ENCODE results near the gene USP3.
"Not testable (repeated sequence)": the region's sequence is repeated elsewhere in the genome, so short reads cannot be mapped to it uniquely, and the experiment has no call there.

Gene USP3

DNA sequence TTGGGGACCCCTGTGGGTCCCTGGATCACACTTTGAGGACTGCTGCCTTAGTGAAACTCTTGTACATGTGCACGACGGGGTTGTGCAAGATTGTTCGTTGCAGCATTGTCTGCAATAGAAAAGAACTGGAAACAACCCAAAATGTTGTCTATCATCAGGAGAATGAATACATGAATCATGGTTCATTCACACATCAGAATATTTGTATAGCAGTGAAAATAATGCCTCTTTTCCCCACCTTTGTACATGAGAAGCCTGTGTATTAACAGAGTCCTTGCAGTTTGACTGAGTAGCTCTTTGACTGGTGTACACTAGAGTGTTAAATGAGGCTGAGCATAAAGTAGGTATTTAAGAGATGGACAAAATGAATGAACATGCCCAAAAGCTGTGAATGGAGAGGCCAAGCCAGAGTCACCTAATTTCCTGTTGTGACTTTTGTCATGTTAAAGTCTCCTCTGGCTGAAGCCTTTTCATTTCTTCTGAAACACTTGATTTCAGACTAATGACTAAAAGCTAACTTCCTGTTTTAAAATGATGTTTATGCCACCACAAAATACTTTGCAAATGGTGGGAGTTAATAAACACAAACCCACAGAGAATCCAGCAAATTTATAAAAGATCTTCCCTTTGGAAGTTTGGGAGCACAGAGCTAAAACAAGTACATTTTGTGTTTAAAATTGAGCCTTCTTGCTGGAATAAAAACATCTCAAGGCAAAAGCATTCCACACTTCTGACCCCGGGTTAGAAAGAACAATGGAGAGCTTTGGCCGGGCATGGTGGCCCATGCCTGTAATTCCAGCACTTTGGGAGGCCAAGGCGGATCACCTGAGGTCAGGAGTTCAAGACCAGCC, 20.6 kb upstream of the USP3 start:
- in situ Hi-C loops (cut with MboI; ENCODE audit: low sequenced_read_pairs) = no loop called here
- no peak overlapping the region for H3K4me3 ChIP-seq
- DNase-seq (ENCODE audit: low spot score in 2 of 2) = peak; percentile 55 to 95
- H3K9me3 ChIP-seq = no peaks in the 10 kb centered on the region
- H3K27me3 ChIP-seq (ENCODE audit: low read depth) = no peaks in the 10 kb centered on the region
- H3K36me3 ChIP-seq (replicated peaks) = no peaks in the 10 kb centered on the region
- H3K4me1 ChIP-seq = peaks cover 20% of the 10 kb centered on the region

DNA sequence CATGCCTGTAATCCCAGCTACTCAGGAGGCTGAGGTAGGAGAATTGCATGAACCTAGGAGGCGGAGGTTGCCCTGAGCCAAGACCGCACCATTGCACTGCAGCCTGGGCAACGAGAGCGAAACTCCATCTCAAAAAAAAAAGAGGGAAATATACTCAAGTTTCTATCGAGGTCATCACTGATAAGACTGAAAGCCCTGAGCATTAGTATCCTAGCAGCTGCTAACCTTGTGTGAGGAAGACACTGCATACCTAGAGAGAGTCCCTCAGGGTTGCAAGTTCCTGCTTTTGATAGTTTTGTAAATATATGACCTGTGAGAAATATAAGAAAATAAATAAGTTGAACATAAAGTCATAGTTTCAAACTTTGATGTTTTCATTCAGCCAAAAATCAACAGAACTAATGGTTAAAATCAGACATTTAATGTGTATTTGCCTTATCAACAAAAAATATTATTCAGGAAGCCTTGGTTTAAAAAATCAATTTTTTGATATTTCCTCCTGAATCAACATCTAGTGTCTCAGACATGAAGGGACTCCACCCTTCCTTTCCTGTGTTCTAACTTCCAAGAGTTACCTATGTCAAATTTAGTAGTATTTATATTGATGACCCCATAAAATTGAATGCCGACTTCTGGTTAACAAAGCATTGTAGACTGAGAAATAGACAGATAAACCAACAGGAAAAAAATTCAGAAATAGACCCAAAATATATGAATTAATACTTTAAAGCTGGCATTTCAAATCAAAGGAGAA, 19.8 kb upstream of the USP3 start:
- no peaks in the 10 kb centered on the region for H3K36me3 ChIP-seq (replicated peaks)
- no peak overlapping the region for H3K4me3 ChIP-seq
- peaks cover 20% of the 10 kb centered on the region for H3K4me1 ChIP-seq
- no peak for DNase-seq (ENCODE audit: low spot score in 2 of 2)
- no peaks in the 10 kb centered on the region for H3K27me3 ChIP-seq (ENCODE audit: low read depth)
- H3K9me3 ChIP-seq = no peaks in the 10 kb centered on the region
- in situ Hi-C loops (cut with MboI; ENCODE audit: low sequenced_read_pairs) = no loop called here

DNA sequence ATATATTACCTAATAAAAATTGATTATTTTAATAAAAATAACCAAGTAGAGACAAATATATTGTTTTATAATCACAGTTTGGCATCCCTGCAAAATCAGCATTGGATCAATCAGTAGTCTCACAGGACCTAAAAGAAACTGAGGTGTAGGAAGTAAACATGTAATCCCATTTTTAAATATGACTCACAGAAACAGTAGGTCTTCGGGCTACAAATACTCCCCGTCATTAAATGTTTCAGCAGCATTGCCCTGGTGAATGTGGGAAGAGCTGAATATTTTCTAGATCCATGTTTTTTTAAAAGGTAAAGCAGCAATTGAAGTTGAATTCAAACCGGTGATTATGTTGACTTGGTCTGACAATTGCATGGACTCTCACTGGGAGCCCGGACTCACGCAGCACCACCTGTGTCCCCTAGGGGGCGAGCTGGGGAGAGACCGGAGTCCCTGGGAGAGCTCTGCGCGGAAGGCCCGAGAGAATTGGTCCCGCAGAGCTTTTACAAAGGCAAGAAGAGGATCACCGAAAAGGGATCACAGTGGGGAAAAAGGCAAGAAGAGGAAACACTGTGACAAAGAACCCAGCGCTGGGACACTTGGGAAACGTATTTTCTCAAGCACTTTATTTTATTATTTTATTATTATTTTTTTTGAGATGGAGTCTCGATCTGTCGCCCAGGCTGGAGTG, 17.2 kb upstream of the USP3 start:
- DNase-seq (ENCODE audit: low spot score in 2 of 2) = peak; percentile 90 to 98
- peaks cover 10% of the 10 kb centered on the region for H3K27me3 ChIP-seq (ENCODE audit: low read depth)
- in situ Hi-C loops (cut with MboI; ENCODE audit: low sequenced_read_pairs) = no loop called here
- H3K36me3 ChIP-seq (replicated peaks) = no peaks in the 10 kb centered on the region
- H3K4me1 ChIP-seq = peaks cover 20% of the 10 kb centered on the region
- H3K9me3 ChIP-seq = no peaks in the 10 kb centered on the region
- no peak overlapping the region for H3K4me3 ChIP-seq

- Histone ChIP-seq H3K27me3 (ENCODE audit: low read depth) (peaks cover 13% of the 10 kb centered on the region), H3K4me1 (peaks cover 22% of the 10 kb centered on the region)
- H3K36me3 ChIP-seq (replicated peaks); H3K9me3 ChIP-seq; H3K4me3 ChIP-seq; in situ Hi-C loops (cut with MboI; ENCODE audit: low sequenced_read_pairs): not testable (repeated sequence)
- DNase-seq (ENCODE audit: low spot score in 2 of 2) = peak in 1 of 2 experiments; percentile 7
These were observed 16.5 kb upstream of the USP3 start for GRCh38 chr15:63487758-63488397.

DNA sequence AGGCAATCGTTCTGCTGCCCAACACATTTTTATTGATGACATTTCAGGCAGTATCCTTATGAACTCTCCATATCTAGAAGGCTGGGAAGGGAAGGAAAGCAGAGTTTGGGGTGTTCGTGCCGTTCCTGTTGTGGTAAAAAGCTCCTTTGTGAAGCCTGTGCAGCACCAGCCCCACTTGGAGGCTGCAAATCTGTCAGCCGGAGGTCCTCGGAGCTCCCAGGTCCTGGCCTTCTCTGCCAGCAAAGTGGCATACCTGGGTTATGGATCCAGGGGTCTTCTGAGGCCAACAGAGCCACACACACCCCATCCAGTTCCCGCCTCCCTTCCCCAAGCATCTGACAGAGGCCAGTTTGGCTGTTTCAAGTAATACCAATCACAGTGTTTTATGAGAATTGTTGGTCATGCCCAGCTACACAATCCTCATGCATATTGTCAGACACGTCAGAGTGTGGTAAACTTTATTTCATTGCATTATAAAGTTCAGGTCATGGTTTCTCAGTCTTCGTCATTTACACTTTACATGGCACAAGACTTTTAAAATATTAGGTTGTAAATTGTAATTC, 15.9 kb upstream of the USP3 start:
- in situ Hi-C loops (cut with MboI; ENCODE audit: low sequenced_read_pairs) = no loop called here
- peaks cover 17% of the 10 kb centered on the region for H3K27me3 ChIP-seq (ENCODE audit: low read depth)
- peak in 1 of 2 experiments; percentile 9 for DNase-seq (ENCODE audit: low spot score in 2 of 2)
- no peaks in the 10 kb centered on the region for H3K9me3 ChIP-seq
- H3K4me3 ChIP-seq = no peak overlapping the region
- H3K36me3 ChIP-seq (replicated peaks) = no peaks in the 10 kb centered on the region
- H3K4me1 ChIP-seq = peaks cover 16% of the 10 kb centered on the region

DNA sequence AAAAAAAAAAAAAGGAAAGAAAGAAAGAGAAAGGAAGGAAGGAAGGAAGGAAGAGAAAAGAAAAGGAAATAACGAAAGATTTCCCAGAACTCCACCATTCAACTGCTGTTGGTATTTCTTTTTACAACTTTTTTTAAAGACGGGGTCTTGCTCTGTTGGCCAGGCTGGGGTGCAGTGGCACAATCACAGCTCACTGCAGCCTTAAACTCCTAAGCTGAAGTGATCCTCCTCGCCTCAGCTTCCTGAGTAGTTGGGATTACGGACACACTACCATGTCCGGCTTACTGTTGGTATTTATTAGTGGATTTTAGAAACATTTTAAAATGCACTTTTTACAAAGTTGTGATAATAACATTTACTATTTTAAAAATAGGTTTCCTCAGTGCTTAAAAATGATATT, 15.0 kb upstream of the USP3 start:
- in situ Hi-C loops (cut with MboI; ENCODE audit: low sequenced_read_pairs) = no loop called here
- H3K36me3 ChIP-seq (replicated peaks) = no peaks in the 10 kb centered on the region
- H3K4me1 ChIP-seq = peaks cover 9% of the 10 kb centered on the region
- no peaks in the 10 kb centered on the region for H3K9me3 ChIP-seq
- peaks cover 22% of the 10 kb centered on the region for H3K27me3 ChIP-seq (ENCODE audit: low read depth)
- no peak overlapping the region for H3K4me3 ChIP-seq
- DNase-seq (ENCODE audit: low spot score in 2 of 2) = no peak

- Histone ChIP-seq H3K9me3 (no peaks in the 10 kb centered on the region), H3K36me3 (replicated peaks) (no peaks in the 10 kb centered on the region), H3K4me1 (peaks cover 5% of the 10 kb centered on the region), H3K27me3 (ENCODE audit: low read depth) (peaks cover 33% of the 10 kb centered on the region), H3K4me3 (no peak overlapping the region)
- DNase-seq (ENCODE audit: low spot score in 2 of 2) = no peak
- in situ Hi-C loops (cut with MboI; ENCODE audit: low sequenced_read_pairs) = no loop called here
These were observed 13.9 kb upstream of the USP3 start for GRCh38 chr15:63490345-63491034.

DNA sequence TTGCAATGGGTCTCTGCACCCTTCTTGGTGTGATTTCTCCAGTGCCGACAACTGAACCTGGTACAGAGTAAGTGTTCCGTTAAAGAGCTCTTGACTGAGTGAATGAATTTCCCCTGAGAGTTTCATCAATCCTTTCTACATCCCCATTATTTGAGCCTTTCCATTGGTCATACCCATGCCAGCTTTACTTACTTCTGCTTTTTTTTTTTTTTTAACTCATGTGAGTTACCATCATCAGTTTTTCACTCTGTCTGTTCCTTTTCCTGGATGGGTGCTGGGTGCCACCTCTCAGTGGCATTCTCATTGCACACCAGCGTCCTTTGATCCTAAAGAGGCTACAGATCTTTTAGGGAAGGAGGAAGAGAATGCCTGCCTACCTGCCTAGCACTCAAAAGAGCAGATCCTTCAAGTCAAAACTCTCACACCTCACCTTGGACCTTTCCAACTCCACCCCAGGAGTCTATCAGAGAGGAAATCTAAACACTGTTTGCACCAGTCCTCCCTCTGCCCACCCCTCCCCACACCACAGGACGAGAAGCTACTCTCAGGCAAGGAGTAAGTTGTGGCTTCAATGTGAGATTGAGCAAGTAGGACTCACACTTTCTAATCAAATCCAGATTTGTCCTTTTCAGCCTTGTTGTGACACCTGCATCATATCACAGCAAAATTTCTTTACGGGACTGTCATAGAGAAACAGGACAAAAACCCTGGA, 13.1 kb upstream of the USP3 start:
- H3K4me3 ChIP-seq = no peak overlapping the region
- in situ Hi-C loops (cut with MboI; ENCODE audit: low sequenced_read_pairs) = no loop called here
- H3K36me3 ChIP-seq (replicated peaks) = no peaks in the 10 kb centered on the region
- H3K27me3 ChIP-seq (ENCODE audit: low read depth) = peaks cover 41% of the 10 kb centered on the region
- H3K4me1 ChIP-seq = peaks cover 5% of the 10 kb centered on the region
- H3K9me3 ChIP-seq = no peaks in the 10 kb centered on the region
- no peak for DNase-seq (ENCODE audit: low spot score in 2 of 2)

- peaks cover 5% of the 10 kb centered on the region for H3K4me1 ChIP-seq
- no peak overlapping the region for H3K4me3 ChIP-seq
- no peaks in the 10 kb centered on the region for H3K9me3 ChIP-seq
- in situ Hi-C loops (cut with MboI; ENCODE audit: low sequenced_read_pairs) = no loop called here
- DNase-seq (ENCODE audit: low spot score in 2 of 2) = no peak
- peaks cover 48% of the 10 kb centered on the region for H3K27me3 ChIP-seq (ENCODE audit: low read depth)
- no peaks in the 10 kb centered on the region for H3K36me3 ChIP-seq (replicated peaks)
These were observed 12.4 kb upstream of the USP3 start for GRCh38 chr15:63491979-63492378.

DNA sequence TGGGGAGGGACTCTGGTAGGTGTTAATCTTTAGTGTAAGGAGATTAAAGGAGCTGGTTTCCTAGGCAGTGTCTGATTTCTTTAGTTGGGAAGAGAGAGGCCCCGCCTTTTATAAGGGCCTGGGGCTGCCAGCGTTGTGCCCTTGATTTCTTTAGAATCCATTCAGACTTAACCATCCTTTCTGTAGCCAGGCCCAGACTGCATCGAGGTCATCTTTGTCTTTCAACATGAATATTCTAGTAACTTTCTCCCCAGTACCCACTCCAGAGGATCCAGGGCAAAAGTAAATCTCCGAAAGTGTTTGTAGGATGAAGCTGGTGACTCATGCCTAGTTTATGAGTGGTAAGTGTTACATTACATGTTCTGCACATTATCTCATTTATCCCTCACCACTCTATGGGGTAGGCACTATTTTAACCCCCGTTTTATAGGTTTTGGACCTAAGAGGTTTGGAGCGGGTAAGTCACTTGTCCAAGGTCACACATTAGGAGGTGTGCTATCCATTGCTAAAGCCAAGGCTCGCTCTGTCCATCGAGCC, 11.8 kb upstream of the USP3 start:
- Histone ChIP-seq H3K4me3 (no peak overlapping the region), H3K27me3 (ENCODE audit: low read depth) (peaks cover 54% of the 10 kb centered on the region), H3K9me3 (no peaks in the 10 kb centered on the region), H3K4me1 (peaks cover 5% of the 10 kb centered on the region), H3K36me3 (replicated peaks) (no peaks in the 10 kb centered on the region)
- DNase-seq (ENCODE audit: low spot score in 2 of 2) = no peak
- in situ Hi-C loops (cut with MboI; ENCODE audit: low sequenced_read_pairs) = no loop called here

DNA sequence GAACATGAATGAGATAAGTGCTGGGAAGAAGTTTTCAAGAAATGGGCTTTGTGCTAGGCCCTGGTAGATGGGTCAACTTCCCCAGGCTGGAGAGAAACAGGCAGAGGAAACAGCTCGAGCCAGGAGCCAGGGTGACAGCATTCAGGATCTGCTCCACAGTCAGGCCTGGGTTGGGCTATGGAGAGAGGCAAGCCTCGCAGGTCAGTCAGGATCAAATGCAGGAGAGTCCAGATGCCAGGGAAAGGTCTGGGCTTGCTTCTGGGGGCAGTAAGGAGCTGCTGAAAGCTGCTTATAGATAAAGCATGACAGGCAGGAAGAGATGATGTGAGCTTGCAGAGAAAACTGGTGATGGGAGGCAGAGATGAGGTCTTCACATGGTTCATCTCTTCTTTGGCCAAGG, 11.0 kb upstream of the USP3 start:
- Histone ChIP-seq H3K27me3 (ENCODE audit: low read depth) (peaks cover 61% of the 10 kb centered on the region), H3K9me3 (no peaks in the 10 kb centered on the region), H3K4me3 (no peak overlapping the region), H3K36me3 (replicated peaks) (no peaks in the 10 kb centered on the region), H3K4me1 (peaks cover 5% of the 10 kb centered on the region)
- no peak for DNase-seq (ENCODE audit: low spot score in 2 of 2)
- in situ Hi-C loops (cut with MboI; ENCODE audit: low sequenced_read_pairs) = no loop called here

DNA sequence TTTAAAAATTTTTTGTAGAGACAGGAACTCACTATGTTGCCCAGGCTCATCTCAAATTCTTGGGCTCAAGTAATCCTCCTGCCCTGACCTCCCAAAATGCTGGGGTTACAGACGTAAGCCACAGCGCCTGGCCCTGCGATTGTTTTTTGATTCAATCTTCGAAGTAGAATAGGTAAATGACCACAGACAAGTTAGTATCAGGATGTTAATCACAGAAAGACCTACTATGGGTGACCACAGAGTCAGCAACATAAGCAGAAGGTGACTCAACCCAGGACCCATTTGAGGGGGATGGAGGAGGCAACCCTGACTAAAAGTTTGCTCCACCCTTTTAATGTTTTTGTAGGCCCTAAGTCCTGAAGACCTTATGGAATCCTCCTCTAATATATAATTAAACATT, 10.0 kb upstream of the USP3 start:
- Histone ChIP-seq H3K4me3 (no peak overlapping the region), H3K36me3 (replicated peaks) (no peaks in the 10 kb centered on the region), H3K9me3 (no peaks in the 10 kb centered on the region), H3K4me1 (peaks cover 7% of the 10 kb centered on the region), H3K27me3 (ENCODE audit: low read depth) (peaks cover 61% of the 10 kb centered on the region)
- no peak for DNase-seq (ENCODE audit: low spot score in 2 of 2)
- in situ Hi-C loops (cut with MboI; ENCODE audit: low sequenced_read_pairs) = no loop called here
